Fibroblast of pulmonary artery (primary cell): Measurements from ENCODE around the gene UGT1A4.
A peak's percentile ranks its signal among the peaks of the same experiment; 100 is the strongest.

Source experiments
- DNase-seq: peaks from one replicate; pipeline ENCODE4 v3.0.0-alpha.2; 2010; ENCODE audit warnings: low read depth
- H3K4me3 ChIP-seq: replicated peaks from 2 replicates; pipeline ENCODE4 v1.5.1; 2011; ENCODE audit warnings: low read depth, mild to moderate bottlenecking, control low read depth, low read length, moderate library complexity
- TF ChIP-seq, protein P1 (sequence below): IDR thresholded peaks from 2 replicates; pipeline ENCODE4 v1.5.1; 2011; ENCODE audit warnings: mild to moderate bottlenecking, control low read depth, low read length, inconsistent platforms; ENCODE audit errors: missing control alignments

Gene UGT1A4

DNA sequence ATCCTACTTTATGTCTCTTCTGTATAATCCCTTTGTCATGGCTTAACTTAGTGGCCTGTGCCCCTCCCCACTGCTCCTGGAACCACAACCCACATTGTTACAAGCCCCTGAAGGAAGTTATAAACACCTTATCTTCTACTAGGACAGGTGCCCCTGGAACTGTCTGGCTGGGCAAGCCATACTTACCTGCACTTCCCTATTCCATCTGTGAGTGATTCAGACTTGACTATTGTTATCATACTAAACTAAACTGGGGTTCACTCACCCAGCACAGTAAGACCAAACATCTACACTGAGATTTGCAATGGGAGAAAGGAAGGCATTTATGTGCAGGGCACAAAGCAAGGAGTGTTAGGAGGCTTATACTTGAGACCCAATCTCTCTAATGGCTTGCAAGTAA, 29.5 kb upstream of the UGT1A4 start:
- no peak for DNase-seq
- no peak overlapping the region for H3K4me3 ChIP-seq
- TF ChIP-seq, protein P1, sequence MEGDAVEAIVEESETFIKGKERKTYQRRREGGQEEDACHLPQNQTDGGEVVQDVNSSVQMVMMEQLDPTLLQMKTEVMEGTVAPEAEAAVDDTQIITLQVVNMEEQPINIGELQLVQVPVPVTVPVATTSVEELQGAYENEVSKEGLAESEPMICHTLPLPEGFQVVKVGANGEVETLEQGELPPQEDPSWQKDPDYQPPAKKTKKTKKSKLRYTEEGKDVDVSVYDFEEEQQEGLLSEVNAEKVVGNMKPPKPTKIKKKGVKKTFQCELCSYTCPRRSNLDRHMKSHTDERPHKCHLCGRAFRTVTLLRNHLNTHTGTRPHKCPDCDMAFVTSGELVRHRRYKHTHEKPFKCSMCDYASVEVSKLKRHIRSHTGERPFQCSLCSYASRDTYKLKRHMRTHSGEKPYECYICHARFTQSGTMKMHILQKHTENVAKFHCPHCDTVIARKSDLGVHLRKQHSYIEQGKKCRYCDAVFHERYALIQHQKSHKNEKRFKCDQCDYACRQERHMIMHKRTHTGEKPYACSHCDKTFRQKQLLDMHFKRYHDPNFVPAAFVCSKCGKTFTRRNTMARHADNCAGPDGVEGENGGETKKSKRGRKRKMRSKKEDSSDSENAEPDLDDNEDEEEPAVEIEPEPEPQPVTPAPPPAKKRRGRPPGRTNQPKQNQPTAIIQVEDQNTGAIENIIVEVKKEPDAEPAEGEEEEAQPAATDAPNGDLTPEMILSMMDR = no peak

DNA sequence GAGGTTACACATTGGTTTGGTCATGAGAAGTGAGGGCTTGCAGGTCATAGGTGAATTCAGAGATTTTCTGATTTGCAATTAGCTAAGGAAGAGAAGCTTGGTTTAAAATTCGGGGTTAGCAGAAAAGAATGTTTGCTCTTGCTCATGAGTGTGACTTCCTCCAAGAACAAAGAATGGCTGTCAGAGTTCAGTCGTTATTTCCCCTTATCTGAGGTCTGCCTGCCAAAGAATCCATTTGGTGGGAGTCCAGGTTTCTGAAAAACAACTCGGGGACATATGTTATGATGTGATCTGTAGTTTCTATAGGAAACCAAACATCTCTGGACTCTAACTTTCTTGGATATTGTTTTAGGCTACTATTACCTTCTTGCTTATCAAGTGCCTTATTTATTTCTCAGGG, 29.0 kb upstream of the UGT1A4 start:
- DNase-seq = peak; percentile 82
- TF ChIP-seq, protein P1 = no peak
- no peak overlapping the region for H3K4me3 ChIP-seq

DNA sequence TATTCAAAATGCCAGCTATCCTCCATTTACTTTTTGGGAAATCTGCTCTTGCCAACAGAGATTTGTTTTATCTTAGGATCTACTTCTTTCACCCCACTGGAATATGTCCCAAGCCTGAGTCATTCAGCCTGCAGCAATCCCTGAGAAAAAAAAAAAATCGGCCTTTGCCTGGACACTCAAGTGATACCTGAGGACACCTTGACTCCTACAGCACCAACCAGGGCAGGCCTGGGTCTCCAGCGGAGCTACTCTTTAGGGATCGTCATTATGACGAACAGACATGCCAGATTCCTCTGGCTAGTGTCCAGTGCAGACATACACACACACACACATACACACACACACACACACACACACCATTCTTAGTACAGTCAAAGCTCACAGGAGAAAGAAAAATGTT, 28.1 kb upstream of the UGT1A4 start:
- no peak overlapping the region for H3K4me3 ChIP-seq
- TF ChIP-seq, protein P1 = no peak
- peak; percentile 56 for DNase-seq

DNA sequence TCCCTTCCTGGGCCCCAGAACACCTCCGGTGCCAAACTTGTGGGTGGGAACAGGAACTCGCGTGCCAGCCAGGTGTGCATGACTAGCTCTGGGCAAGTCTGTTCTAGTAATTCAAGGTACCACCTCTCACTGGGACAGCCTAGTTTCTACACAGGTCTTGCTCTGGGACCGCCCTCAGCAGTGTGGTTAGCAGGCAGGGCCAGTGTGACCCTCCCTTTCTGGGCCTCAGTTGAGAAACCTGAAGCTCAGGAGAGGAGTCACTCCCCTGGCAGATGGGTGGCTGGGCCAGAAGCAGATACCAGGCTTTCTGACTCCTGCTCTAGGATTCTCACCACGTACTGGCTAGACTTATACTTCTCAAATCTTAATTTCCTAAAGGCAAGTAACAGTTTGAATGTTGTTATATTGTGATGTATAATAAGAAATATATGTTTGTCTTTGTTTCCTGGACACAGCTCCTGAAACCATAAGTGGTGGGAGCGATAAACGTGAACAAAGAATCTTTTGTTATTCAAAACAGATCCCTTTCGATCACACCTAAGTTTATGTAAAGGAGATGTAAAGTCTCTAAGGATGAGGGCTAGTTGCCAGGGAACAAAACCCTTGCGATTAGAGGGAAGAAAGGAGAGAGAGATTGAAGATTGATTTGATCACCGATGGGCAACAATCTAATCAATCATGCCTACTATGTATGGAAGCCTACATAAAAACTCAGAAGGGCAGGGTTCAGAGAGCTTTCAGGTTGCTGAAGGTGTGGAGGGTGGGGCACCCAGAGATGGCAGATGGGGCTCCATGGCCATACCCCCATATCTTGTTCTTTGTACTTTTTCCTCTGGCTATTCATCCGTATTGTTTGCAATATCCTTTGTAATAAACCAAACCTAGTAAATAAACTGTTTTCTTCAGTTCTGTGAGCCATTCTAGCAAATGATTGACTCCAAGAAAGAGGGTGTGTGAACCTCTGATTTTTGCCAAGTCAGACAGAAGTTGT, 26.8 kb upstream of the UGT1A4 start:
- H3K4me3 ChIP-seq = no peak overlapping the region
- TF ChIP-seq, protein P1 = no peak
- no peak for DNase-seq

DNA sequence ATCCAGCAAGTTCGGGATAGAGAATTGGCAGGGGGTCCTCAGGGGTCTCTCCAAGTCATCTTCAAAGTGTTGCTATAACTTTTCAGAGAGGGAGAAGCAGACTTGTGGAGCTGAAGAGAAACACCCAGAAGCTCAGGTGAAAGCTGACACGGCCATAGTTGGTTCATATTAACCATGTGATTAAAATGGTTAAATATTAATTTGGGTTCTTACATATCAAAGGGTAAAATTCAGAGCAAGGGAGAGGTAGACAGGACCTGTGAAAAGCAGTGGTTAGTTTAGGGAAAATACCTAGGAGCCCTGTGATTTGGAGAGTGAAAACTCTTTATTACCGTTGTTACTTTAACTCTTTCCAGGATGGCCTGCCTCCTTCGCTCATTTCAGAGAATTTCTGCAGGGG, 25.9 kb upstream of the UGT1A4 start, which contains the start of gene UGT1A6:
Gene UGT1A6 (plus strand): TSS at position 243 of the 400 bp plus-strand sequence. CDS start 115 bp downstream, at position 358.
- no peak within 1 kb of the TSS for H3K4me3 ChIP-seq
- TF ChIP-seq, protein P1 = no peak
- DNase-seq = no peak

DNA sequence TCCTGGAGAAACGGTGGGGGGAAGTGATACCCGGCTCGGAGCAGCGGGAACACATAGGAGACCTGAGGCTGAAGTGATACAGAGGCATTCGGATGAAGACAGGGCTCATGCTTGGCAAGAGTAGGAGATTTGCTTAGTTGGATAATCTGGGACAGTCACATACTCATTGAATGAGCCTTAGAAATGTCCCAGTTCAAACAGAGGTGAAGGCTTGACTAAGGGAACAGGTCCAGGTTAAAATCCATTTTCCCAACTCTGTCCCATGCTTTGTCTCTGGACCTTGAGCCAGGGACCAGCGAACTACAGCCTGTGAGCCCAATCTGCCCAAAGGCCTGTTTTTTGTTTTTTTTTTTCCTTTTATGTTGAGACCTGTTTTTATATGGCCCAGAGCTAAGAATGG, 24.6 kb upstream of the UGT1A4 start:
- no peak overlapping the region for H3K4me3 ChIP-seq
- TF ChIP-seq, protein P1 = no peak
- DNase-seq = no peak

DNA sequence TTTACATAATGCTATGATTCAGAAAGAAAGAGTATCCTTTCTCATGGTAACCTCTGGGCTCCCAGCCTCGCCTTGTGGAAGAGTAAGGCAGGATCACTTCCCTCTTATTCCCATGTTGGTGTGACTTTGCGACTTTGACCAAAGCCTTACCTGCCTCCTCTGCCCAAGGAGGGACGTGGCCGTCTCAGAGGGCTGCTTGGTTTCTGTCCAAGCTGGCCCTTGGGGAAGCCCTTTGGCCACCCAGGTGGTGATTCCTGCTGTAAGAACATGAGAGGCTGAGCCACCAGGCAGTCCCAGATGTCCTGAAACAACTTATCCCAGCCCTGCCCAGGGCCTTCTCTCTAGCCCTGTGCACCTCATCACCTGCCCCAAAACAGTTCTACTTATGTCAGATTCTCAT, 19.8 kb upstream of the UGT1A4 start:
- H3K4me3 ChIP-seq = no peak overlapping the region
- DNase-seq = no peak
- TF ChIP-seq, protein P1 = no peak
